Gastroesophageal sphincter (tissue), 4 donors: ENCODE data around the gene MRPL51. TPM values are rescaled to one million over a fixed set of nuclear protein-coding genes. Genes with fewer than 3 reads are reported as not detected.
"Not testable (repeated sequence)": the region's sequence is repeated elsewhere in the genome, so short reads cannot be mapped to it uniquely, and the experiment has no call there.

Experiments used
- ATAC-seq: fragments of 150-250 bp; one replicate; pipeline ENCODE4 v1.9.1; 2016; ENCODE audit warnings: mild to moderate bottlenecking, moderate library complexity
- H3K27ac ChIP-seq, 4 donors: fragments of 200-600 bp; sonication (generic) in 3 of 4; 1 replicate in 3 of 4; 2 replicates in 1 of 4; pipeline ENCODE4 v1.5.1; 2016 to 2019
- H3K27me3 ChIP-seq: fragments of 200-600 bp; sonication (generic); one replicate; pipeline ENCODE4 v1.5.1; 2019
- H3K36me3 ChIP-seq, 2 donors: fragments of 200-600 bp; sonication (generic); one replicate each; pipeline ENCODE4 v1.5.1; 2019; ENCODE audit warnings: control low read depth in 1 of 2
- H3K4me1 ChIP-seq, 3 donors: fragments of 200-600 bp; sonication (generic); 1 replicate in 2 of 3; 2 replicates in 1 of 3; pipeline ENCODE4 v1.5.1; 2016 to 2019; ENCODE audit warnings: control low read depth in 2 of 3
- H3K4me3 ChIP-seq, 2 donors: fragments of 200-600 bp; sonication (generic); one replicate each; pipeline ENCODE4 v1.5.1; 2019; ENCODE audit warnings: mild to moderate bottlenecking in 1 of 2, moderate library complexity in 1 of 2
- H3K9me3 ChIP-seq, 3 donors: fragments of 200-600 bp; sonication (generic); one replicate each; pipeline ENCODE4 v1.5.1; 2017 to 2019; ENCODE audit warnings: control low read depth in 2 of 3
- CTCF ChIP-seq, 4 experiments: fragments of 200-600 bp in 2 of 4; fragments of 450-650 bp in 2 of 4; sonication (generic) in 1 of 4; IDR thresholded peaks; one replicate each; pipeline ENCODE4 v1.5.1; 2017 to 2019; ENCODE audit warnings: antibody characterized with exemption in 4 of 4, mild to moderate bottlenecking in 2 of 4, moderate library complexity in 2 of 4
- EP300 ChIP-seq: sonication (generic); formaldehyde crosslinking; IDR thresholded peaks from one replicate; pipeline ENCODE4 v1.6.1; 2017; ENCODE audit warnings: antibody characterized with exemption, mild to moderate bottlenecking
- POLR2A ChIP-seq, 2 donors: fragments of 450-650 bp; IDR thresholded peaks; one replicate each; pipeline ENCODE4 v1.6.1; 2017; ENCODE audit warnings: antibody characterized with exemption in 2 of 2, mild to moderate bottlenecking in 2 of 2, moderate library complexity in 1 of 2
- POLR2AphosphoS5 ChIP-seq: sonication (generic); formaldehyde crosslinking; IDR thresholded peaks from one replicate; pipeline ENCODE4 v1.6.1; 2017; ENCODE audit warnings: antibody characterized with exemption
- WGBS, 2 donors: methylation state at CpG; one replicate each; pipeline ENCODE4 v1.1.5; 2018; ENCODE audit warnings: low coverage in 1 of 2; 5-methylcytosine and 5-hydroxymethylcytosine counted together
- total RNA-seq, 4 donors: library from RNA; depleted of rRNA; stranded (reverse); fragments of >200 nt; gene quantifications; one replicate each; pipeline ENCODE4 v1.1.0, GENCODE V29; 2016

Gene MRPL51
- total RNA-seq, 4 donors from 2014 or later: 51.0 to 99.3 (median 66.0) TPM

- no peak overlapping the region for H3K4me3 ChIP-seq
- no peak overlapping the region for H3K27ac ChIP-seq
- TF ChIP-seq CTCF (IDR thresholded peaks at IDR 0.05) (no peak), EP300 (no peak), POLR2A (IDR thresholded peaks at IDR 0.05) (no peak), POLR2AphosphoS5 (no peak)
- H3K36me3 ChIP-seq: peaks cover 0 to 97% of the 10 kb centered on the region in 2 donors
- H3K9me3 ChIP-seq: no peaks in the 10 kb centered on the region
- no peak for ATAC-seq
- H3K27me3 ChIP-seq: no peaks in the 10 kb centered on the region
- WGBS, 2 donors: 81 to 90% methylated on average over 3 of the region's 3 CpGs
- H3K4me1 ChIP-seq: no peaks in the 10 kb centered on the region
Measured at GRCh38 chr12:6520186-6520585, 27.1 kb upstream of the MRPL51 start.

- Histone ChIP-seq H3K4me3 (no peak overlapping the region), H3K27me3 (no peaks in the 10 kb centered on the region), H3K4me1 (peaks cover 0 to 8% (median 0%) of the 10 kb centered on the region in 3 donors), H3K36me3 (peaks cover 0 to 55% of the 10 kb centered on the region in 2 donors), H3K9me3 (no peaks in the 10 kb centered on the region), H3K27ac (peak overlapping the region in 1 of 4 donors; percentile 54)
- no peak for ATAC-seq
- TF ChIP-seq POLR2AphosphoS5: no peak
- TF ChIP-seq POLR2A (IDR thresholded peaks at IDR 0.05): no peak
- TF ChIP-seq EP300: no peak
- no peak for TF ChIP-seq CTCF (IDR thresholded peaks at IDR 0.05)
- 65 to 75% methylated on average over 4 to 6 of the region's 7 CpGs for WGBS, 2 donors
Measured at GRCh38 chr12:6508087-6508486, 15.0 kb upstream of the MRPL51 start.

GRCh38 chr12:6507102-6507998 lies 14.3 kb upstream of the MRPL51 start:
- WGBS, 2 donors: 49 to 62% methylated on average over 3 to 12 of the region's 12 CpGs

GRCh38 chr12:6500466-6500865 lies 7.4 kb upstream of the MRPL51 start:
- no peak for ATAC-seq
- Histone ChIP-seq H3K4me3 (no peak overlapping the region), H3K27me3 (no peaks in the 10 kb centered on the region), H3K27ac (no peak overlapping the region), H3K9me3 (no peaks in the 10 kb centered on the region), H3K4me1 (peaks cover 0 to 20% (median 0%) of the 10 kb centered on the region in 3 donors), H3K36me3 (peaks cover 0 to 56% of the 10 kb centered on the region in 2 donors)
- TF ChIP-seq EP300 (no peak), POLR2A (IDR thresholded peaks at IDR 0.05) (no peak), POLR2AphosphoS5 (no peak), CTCF (IDR thresholded peaks at IDR 0.05) (no peak)
- WGBS, 2 donors: 90% methylated on average over 2 of the region's 2 CpGs; no CpG with 5 or more reads in 1 of the 2 donors

More at GRCh38 chr12:6507102-6507998, 14.3 kb upstream of the MRPL51 start:
- TF ChIP-seq POLR2A (IDR thresholded peaks at IDR 0.05) (no peak), POLR2AphosphoS5 (no peak), CTCF (IDR thresholded peaks at IDR 0.05) (no peak), EP300 (no peak)
- Histone ChIP-seq H3K9me3 (no peaks in the 10 kb centered on the region), H3K4me1 (peaks cover 0 to 8% (median 0%) of the 10 kb centered on the region in 3 donors), H3K36me3 (peaks cover 0 to 48% of the 10 kb centered on the region in 2 donors), H3K27me3 (no peaks in the 10 kb centered on the region), H3K4me3 (no peak overlapping the region), H3K27ac (peak overlapping the region in 1 of 4 donors; percentile 54)
- ATAC-seq: no peak

GRCh38 chr12:6497291-6497690 lies 4.2 kb upstream of the MRPL51 start:
- ATAC-seq, H3K9me3 ChIP-seq, H3K27me3 ChIP-seq, H3K27ac ChIP-seq, H3K4me3 ChIP-seq: not testable (repeated sequence)
- 56 to 81% methylated on average over 2 to 3 of the region's 3 CpGs for WGBS, 2 donors
- Histone ChIP-seq H3K36me3 (peaks cover 0 to 44% of the 10 kb centered on the region in 2 donors), H3K4me1 (peaks cover 6 to 37% (median 7%) of the 10 kb centered on the region in 3 donors)
